ENCODE results near the gene NINL.

- TF ChIP-seq POLR2A (IDR thresholded peaks at IDR 0.05) (no peak), CTCF (IDR thresholded peaks at IDR 0.05) (no peak), EP300 (IDR thresholded peaks at IDR 0.05; ENCODE audit: low read depth) (no peak)
Observed at GRCh38 chr20:25504366-25505135, 80.8 kb downstream of the NINL start.
